Raji (cell line): ENCODE results near the gene SLC44A1.

Experiments used
- POLR2A ChIP-seq: IDR thresholded peaks from 2 replicates; pipeline ENCODE4 v1.6.1; 2011; ENCODE audit warnings: low read depth, low read length, control low read depth; ENCODE audit not compliant: insufficient read depth

SLC44A1 gene

DNA sequence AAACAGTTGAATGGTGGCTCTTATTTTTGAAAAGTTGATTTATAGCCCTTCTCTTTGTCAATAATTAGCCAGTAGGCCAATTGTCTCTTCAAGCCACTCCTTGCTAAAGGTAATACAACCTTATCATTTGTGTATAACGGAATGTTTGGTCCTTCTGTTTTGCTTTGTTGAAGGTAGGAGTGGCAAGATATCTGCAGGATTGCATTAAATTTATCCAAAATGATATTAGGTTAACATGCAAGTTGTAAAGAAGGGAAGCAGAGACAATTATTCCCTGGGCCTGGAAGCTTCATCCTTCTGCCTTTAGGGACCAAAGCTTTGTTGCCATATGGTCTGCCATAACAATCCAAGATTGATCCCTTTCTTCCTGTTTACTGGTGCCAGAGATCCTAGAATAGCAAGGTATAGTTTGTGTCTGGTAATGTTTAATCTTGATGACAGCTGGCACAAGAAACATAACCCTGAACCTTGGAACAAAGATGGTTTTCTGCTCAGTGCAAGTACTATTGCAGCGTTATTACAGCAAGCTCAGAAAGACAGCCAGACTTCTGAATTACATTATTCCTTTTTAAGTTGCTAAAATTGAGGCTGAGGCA, 187.9 kb downstream of the SLC44A1 start:
- no peak for TF ChIP-seq POLR2A

DNA sequence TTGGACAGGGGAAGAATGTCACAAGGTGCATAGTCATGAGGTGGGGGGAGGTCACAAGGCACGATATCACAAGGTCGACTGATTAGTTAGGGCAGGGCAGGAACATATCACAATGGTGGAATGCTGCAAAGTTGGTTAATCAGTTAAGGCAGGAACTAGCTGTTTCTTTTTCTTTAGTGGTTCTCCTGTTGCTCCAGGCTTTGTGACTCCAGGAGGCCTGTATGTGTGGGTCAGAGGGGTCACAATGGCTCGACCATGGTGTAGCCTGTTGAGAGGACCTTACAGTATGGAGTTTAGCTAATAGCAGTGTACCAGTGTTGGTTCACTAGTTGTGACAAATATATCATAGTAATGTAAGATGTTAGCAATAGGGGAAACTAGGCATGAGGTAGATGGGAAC, 191.0 kb downstream of the SLC44A1 start:
- TF ChIP-seq POLR2A: no peak

DNA sequence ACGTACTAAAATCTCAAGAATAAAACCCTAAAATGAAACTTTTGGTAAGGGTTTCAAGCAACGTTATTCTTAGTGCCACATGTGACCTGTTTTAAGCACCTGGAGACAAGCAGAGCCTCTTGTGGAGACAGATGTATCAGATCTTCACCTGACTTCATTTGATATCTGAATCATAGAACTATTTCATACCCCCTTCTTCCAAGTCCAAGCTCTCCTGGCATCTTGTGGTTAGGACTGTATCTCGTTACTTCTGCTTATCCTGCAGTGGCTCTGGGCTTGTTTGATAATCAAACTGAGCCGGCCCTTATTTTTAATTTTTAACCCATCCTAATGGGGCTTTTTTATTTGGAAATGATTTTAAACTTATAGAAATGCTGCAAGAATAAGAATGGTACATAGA, 192.3 kb downstream of the SLC44A1 start:
- TF ChIP-seq POLR2A: no peak

DNA sequence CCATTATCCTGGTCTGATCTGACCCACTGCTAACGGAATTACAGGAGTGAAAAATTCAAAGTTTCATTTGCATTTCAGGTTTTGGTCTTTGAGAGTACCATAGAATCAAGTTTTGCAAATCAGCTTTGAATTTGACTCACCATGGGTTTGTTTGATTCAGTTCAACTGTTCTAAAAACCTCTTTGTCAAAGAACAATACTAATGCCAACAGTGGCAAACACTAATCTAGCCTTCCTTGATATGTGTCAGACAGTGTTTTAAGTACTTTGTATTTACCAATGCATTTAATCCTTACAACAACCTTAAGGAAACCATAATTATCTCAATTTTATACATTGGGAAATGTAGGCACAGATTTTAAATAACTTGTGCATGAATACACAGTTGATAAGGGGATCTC, 193.3 kb downstream of the SLC44A1 start:
- TF ChIP-seq POLR2A: no peak

DNA sequence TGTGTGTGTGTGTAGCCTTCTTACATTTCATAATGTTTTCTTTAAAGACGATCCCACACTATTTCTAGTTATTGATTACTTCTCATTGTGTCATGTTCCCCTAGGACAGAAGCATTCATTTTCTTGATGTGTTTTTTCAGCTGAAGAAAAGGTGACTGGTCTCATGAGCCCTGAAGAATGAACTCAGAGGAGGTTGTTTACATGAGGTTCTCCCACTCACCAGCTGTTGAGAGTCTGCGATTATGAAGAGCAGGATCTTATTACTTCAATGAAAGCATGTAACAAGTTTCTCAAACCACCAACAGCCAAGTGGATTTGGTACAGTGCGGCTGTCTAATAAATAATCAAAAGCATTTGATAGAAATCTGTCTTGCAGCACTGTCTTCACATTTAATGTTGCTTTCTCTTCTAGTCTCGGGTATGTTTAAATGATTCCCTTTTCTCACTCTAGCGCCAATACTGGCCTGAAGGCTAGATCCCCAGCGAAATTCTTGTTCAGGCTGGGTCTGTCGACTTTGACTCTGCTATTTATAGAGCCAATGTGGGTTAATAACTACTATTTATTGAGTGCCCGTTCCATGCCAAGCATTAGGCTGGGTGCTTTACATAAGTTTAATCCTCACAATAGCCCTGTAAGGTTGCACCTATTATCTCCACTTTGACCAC, 193.8 kb downstream of the SLC44A1 start:
- TF ChIP-seq POLR2A: no peak

DNA sequence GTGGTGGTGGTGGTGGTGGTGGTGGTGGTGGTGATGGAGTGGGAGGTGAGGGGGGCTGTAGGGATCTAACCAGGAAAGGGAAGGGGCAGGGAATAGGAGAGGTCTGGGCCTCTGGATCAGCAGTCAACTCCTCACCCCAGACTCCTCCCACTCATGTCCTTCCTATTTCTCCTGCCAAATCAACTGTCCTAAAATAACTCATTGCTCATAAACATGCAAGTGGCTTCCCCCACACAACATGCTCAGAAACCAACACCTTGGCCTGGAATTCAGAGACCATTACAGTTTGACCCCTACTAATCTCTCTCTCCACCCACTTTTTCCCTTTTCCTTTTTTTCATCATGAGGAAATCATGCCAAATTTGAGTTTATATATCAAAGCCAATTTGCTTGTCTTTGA, 195.0 kb downstream of the SLC44A1 start:
- no peak for TF ChIP-seq POLR2A

DNA sequence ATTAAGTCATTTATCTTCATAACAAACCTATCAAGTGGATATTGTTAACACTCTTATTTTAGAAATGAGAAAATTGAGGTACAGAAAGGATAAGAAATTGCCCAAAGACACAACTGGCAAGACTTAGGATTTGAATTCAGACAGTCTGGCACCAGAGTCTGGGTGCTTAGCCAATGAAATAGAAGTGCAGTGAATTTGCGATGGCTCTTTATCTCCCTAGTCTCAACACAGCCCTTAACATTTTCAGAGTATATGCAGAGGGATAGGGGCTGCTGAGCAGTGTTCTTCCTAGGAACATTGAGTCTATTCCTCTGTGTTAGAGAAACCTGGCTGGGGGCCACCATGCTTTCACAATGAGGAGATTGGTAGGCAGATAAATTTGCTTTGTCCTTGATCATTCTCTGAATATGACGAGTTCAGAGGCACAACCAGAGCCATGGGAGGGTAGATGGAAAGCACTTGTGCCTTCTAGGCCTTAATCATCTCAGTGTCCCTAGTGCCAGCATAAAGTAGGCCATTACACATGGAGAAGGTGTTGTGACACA, 197.2 kb downstream of the SLC44A1 start:
- no peak for TF ChIP-seq POLR2A

DNA sequence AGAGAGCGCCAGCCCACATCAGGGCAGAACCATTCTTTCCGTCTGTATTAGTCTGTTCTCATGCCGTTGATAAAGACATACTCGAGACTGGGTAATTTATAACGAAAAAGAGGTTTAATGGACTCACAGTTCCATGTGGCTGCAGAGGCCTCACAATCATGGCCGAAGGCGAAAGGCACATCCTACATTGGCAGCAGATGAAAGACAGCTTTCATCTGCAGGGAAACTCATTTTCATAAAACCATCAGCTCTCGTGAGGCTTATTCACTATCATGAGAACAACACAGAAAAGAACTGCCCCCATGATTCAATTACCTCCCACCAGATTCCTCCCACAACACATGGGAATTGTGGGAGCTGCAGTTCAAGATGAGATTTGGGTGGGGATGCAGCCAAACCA, 198.7 kb downstream of the SLC44A1 start:
- TF ChIP-seq POLR2A: no peak

DNA sequence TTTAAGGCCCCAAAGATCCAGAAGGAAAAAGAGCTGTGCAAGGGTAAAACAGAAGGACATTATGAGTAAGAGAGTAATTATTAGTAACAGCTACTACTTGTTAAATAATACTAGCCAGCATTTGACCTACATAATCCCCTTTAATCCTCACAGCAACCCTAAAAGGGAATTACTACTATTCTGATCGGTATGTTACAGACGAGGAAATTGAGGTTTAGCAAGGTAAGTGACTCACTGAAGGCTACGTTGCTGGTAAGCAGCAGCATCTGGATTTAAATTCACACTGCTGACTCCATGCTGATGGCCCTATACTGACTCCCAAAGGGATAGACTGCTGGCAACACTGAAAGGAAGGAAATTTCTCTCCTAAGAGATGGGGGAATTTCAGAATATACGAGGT, 199.7 kb downstream of the SLC44A1 start:
- no peak for TF ChIP-seq POLR2A

DNA sequence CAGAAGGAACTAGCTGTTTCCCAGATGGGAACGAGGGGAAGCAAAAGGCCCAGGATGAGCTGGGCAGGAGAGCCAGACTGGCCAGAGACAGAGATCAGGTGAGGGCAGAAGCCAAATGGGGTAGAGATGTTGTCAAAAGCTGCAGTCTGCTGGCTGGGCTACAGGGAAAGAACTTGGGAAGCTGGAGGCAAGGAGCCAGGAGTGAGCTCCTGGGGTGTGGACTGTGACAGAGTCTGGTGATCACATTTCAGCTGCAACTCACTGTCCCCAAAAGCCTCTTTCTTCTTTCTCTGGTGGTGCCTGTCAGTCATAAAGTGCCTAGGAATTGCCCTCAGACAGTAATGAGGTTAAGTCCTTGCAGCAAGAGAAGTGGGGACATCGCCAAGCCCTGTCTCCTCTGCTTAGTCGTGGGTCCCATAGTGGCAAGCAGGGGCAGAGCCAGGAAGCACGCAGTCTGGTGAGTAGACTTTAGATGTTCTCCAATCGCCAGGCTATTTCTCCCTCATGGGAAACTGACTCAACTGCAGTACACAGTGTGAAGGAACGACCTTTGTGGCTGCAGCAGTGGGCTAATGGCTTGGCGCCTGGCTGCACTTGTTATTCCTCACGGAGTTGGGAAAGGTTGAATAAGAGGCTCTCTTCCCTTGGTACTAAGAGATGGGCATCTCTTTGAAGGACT, 200.9 kb downstream of the SLC44A1 start:
- TF ChIP-seq POLR2A: no peak

DNA sequence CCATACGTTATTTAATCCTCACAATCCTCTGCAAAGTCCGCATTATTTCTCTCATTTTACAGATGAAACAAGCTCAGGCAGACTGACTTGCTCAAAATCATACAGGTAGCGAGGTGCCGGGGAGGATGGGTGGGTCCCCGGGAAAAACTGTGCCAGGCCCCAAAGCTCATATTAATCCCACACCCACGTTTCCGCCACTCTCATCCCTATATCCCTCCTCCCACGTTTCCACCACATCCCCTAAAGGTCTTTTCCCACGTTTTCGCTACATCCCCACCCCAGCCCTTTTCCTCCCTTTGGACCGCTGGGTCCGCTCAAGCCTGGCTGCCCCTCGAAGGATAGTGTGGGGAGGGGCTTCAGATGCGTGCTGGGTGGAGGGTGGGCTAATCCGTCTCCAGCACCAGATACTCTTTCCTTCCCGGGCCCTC, 202.9 kb downstream of the SLC44A1 start:
- TF ChIP-seq POLR2A: no peak

DNA sequence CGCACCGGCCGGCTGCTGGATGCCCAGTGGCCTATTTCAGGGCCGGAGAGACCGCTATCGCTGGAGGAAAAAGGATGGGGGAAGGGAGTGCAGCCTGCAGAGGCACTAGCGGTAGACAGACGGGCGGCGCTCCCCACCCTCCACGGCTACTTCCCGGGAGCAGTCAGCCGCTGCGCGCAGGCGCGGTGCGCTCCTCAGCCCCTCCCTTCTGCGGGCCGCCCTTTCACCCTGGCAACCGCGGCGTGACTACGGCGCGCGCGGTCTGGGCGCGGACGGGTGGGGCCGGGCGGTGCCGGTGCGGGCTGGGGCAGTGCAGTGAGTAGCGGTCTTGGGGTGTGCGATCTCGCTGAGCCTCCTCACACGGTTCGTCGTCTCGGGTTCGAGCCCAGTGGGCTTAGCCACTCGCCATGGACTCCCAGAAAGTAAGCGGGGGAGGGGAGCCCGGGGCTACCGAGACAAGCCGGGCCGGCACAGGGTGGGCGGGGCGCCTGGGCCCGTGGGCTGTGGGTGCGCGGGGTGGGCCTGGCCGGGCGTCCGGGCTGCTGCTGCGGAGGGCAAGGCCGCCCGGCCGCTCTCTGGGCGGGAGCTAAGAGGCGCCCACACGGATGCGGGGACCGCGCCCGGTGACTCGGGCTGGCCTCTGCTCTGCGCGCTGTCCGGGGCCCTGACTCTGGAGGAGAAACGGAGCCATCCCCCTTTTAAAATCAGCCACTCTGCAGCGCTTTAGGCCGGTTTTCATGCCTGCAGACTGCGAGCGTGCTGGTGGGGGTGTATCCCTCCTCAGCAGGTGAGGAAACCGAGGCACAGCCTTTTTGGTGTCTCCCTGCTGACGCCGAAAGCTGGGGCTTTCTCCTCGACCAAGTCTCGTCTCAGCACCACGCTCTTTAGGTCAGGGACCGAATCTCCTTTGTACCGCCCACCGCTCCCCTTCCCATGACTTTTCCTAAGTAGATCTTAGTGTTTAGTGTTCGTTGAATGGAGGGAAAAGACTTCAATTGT, 203.7 kb downstream of the SLC44A1 start, which contains the start of gene FSD1L:
Gene FSD1L (plus strand): TSS at position 221 of the 999 bp plus-strand sequence. CDS start 187 bp downstream, at position 408.
- peak; percentile 72 for TF ChIP-seq POLR2A

DNA sequence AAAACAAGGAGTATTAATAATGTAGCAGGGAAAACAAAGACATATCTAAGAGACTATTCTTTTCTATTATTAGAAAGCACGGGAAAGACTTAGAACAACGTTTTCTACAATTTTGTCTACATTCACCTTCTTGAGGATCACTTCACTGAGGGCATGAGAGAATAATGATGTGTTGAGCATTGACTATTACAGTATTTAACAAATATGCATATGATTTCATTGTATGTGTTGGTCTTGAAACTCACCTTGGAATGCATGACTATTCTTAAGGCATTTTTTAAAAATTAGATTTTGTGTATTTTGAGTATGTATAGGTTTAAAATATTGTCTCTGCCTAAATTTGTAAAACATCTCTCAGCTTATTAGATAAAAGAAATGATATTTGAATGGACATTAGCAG, 204.6 kb downstream of the SLC44A1 start:
- no peak for TF ChIP-seq POLR2A

DNA sequence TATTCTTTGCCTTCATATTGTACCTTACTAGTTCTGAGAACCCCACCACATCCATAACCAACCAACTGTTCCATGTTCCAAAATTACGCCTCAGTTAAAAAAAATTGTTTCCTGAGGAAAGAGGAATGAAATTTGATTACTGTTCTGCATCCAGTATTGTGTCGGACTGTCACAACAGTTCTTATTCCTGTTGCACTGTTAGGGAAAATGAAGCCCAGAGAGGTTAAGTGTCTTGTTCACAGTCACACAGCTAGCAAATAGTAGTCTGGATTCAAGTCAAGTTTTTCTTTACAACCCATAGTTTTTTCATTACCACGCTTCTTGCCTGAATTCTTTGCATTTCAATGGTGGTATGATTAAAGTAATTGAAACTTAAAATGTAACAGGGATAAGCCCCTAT, 207.7 kb downstream of the SLC44A1 start:
- no peak for TF ChIP-seq POLR2A

DNA sequence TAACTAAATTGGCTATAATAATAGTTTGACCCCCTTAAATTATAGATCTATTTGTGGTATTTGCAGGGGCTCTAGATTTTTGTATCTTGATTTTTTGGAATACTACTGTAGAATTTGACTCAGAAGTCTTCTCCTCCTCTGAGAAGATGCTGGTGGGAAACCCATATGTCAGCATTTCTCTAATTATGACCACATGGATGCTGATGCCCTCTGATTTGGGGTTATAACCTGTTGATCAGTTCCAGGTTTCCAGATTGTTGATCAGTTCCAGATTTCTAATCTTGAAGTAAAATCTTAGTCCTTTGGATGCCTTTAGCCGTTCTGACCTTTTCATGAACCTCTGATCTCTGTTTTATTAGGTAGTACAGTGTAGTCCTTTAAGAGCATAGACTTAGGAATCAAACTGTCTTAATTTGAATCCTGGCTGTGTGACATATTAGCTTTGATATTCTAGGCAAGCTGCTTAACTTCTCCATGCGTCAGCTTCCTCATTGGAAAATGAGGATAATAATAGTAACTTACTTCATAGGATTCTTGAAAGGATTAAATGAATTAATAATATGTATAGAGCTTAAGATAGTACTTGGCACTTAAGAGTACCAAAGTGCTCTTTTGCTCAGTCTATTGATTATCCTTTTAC, 211.5 kb downstream of the SLC44A1 start:
- TF ChIP-seq POLR2A: no peak
